NB4 (cell line): ENCODE measurements around the gene PRKCE.

Source experiments
- MYC ChIP-seq: IDR thresholded peaks from 2 replicates; pipeline ENCODE4 v1.6.1; 2011; ENCODE audit warnings: low read depth, low read length
- POLR2A ChIP-seq: IDR thresholded peaks from 2 replicates; pipeline ENCODE4 v1.6.1; 2011; ENCODE audit warnings: mild to moderate bottlenecking; ENCODE audit not compliant: insufficient read length; ENCODE audit errors: extremely low read depth
- TF ChIP-seq, protein P1 (sequence below): IDR thresholded peaks from one replicate; pipeline ENCODE4 v1.5.1; 2012; ENCODE audit warnings: low read depth, low read length
- TF ChIP-seq, protein P2 (sequence below): IDR thresholded peaks from 2 replicates; pipeline ENCODE4 v1.6.1; 2011; ENCODE audit warnings: low read depth, low read length

DNA sequence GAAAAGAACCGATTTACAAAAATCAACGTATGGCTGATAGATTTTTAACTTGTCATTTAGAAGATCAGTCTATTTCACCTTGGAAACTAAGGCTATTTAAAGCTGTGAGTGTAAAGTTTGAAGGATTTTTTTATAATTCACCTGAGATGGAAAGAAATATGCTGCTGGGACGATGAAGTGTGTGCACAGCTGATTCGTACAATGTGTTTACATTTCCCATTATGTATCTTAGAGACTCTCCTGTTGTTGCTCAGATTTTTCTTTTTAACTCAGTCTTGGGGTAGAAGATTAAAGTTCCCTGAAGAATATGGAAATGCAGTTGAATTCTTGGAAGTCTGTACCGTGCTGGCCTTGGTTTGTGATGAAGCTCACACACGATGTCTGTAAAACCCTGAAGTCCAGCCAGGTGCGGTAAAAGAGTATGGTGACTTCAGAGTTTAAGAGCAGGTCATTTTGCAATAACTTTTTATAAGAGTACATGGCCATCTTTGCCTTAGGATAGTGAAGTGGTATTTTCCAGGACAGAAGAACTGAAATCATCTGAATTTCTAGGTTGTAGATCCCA lies 250.1 kb downstream of the PRKCE start:
- TF ChIP-seq, protein P1, sequence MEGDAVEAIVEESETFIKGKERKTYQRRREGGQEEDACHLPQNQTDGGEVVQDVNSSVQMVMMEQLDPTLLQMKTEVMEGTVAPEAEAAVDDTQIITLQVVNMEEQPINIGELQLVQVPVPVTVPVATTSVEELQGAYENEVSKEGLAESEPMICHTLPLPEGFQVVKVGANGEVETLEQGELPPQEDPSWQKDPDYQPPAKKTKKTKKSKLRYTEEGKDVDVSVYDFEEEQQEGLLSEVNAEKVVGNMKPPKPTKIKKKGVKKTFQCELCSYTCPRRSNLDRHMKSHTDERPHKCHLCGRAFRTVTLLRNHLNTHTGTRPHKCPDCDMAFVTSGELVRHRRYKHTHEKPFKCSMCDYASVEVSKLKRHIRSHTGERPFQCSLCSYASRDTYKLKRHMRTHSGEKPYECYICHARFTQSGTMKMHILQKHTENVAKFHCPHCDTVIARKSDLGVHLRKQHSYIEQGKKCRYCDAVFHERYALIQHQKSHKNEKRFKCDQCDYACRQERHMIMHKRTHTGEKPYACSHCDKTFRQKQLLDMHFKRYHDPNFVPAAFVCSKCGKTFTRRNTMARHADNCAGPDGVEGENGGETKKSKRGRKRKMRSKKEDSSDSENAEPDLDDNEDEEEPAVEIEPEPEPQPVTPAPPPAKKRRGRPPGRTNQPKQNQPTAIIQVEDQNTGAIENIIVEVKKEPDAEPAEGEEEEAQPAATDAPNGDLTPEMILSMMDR: no peak
- TF ChIP-seq, protein P2, sequence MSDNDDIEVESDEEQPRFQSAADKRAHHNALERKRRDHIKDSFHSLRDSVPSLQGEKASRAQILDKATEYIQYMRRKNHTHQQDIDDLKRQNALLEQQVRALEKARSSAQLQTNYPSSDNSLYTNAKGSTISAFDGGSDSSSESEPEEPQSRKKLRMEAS: no peak
- TF ChIP-seq POLR2A (no peak), MYC (no peak)
